GM15510 (cell line): Measurements from ENCODE around the gene ATP6V1A.

Experiments
- POLR2A ChIP-seq: IDR thresholded peaks from 3 replicates; pipeline ENCODE4 v1.6.1; 2011; ENCODE audit warnings: borderline replicate concordance; ENCODE audit not compliant: insufficient read length; ENCODE audit errors: extremely low read depth

Gene ATP6V1A

DNA sequence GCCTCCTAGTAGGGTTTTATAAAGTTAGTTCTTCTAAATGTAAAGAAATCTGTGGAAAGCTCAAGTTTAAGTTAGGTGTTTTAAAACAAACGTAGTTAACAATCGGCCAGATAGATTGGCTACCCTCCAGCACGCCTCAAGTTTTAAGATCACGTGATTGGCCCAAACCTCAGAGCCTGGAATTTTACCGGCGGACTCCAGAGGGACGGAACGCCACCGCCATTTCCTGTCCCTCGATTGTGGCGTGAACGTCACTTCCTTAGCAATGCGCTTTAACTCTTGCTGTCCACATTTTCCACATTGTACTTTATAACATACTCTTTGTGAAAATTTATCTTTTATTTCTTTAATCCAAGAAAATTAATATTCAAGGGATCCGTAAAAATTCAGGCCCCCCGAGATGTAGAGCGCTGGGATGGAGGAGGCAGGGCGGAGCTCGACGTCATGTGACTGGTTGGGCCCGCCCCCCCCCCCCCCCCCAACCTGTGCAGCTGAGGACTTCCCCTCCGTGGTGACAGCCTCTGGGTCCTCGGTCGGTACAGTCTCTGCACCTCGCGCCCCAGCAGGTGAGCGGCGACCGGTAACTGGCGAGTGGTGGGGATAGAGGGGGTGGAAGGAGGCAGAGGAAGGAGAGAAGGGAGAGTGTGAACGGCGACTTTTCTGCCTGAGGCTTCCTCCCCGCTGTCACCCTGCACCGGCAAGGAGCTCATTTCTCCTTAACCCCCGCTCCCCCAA is at the start of gene ATP6V1A:
Gene ATP6V1A, plus strand, starts transcription at position 488 of the 735 bp plus-strand sequence. CDS start 31,719 bp downstream, outside the sequence.
- peak; percentile 60 for TF ChIP-seq POLR2A

DNA sequence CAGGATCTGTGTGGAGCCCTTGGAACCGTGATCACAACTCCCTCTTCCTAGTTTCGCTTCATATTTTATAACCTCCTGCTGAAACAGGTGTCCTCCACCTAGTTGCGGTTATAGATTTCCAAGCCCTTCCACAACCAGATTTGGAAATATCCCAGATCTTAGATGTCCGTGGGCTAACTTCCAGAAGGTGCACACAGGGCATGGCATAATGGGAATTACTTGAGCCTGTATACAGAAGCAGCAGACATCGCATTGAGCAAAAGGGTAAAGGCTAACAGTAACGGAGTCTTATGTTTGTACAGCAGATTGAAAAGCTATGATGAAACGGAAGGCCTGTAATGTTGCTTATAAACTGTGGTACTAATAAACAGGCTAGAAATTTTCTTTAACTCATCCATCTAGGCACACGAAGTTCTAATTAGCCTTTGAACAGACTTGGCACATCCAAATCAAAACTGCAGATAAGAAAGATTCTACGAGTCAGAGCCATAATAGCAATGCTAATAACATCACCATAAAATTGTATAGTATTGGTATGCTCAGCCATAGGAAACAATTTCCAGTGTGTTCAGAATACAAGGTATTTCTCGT is 49.2 kb upstream of the ATP6V1A start:
- no peak for TF ChIP-seq POLR2A

DNA sequence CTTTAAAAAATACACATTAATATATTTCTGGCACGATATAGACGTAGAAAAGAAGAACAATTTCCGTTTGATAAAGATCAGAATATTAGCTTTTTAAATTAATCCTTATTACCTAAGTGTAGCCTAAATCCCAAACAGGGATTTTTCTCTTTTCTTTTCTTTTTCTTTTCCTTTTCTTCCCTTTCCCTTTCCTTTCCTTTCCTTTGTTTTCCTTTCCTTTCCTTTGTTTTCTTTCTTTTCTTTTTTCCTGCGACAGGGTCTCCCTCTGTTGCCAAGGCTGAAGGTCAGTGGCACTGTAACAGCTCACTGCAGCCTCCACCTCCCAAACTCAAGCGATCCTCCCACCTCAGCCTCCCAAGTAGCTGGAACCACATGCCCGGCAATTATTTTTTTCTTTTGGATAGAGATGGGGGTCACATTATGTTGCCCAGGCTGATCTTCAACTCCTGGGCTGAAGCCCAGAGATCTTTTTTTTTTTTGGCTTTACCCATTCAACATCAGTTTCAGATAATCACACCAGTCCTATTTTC is 48.6 kb upstream of the ATP6V1A start:
- no peak for TF ChIP-seq POLR2A

DNA sequence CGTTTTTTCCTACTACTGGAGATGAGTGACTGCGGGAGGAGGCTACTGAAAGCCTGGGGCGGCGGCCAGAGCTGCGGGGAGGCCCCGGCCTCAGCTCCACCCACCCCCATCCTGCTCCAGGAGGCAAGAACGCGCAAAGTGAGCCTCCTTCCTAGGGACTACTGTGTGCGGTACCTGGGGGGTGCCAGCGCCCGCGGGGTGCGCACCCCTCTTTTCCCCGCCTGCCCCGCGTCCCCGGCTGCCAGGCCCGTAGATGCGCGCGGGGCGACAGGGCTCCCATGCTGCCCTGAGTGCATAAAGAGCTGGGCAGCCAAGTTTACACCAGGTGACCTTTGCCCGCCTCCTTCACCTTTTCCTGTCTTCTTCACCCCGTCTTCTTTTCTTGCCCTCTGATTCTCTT is 47.9 kb upstream of the ATP6V1A start:
- TF ChIP-seq POLR2A = no peak

DNA sequence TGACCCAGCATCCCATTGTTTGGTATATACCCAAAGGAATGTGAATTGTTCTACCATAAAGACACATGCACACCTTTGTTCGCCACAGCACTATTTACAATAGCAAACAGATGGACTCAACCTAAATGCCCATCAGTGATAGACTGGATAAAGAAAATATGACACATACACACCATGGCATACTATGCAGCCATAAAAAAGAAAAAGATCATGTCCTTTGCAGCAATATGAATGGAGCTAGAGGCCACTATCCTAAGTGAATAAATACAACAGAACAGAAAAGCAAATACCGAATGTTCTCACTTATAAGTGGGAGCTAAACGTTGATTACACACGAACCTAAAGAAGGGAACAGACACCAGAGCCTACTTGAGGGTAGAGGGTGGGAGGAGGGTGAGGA is 39.0 kb upstream of the ATP6V1A start:
- TF ChIP-seq POLR2A = no peak

DNA sequence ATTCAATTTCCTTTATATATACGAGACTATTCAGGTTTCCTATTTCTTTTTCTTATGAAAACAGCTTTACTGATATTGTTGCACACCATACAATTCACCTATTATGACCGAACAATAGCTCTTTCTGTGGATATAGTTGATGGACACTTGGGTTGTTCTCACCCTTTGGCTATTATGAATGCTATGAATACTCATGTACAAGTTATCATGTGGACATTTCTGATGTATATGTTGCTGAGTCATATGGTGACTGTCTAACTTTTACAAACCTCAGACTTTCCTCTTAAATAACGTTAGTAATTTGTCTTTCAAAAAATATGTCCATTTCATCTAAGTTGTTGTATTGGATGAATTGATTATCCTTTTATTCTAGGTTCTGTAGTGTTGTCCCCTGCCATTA is 34.7 kb upstream of the ATP6V1A start:
- TF ChIP-seq POLR2A = no peak

DNA sequence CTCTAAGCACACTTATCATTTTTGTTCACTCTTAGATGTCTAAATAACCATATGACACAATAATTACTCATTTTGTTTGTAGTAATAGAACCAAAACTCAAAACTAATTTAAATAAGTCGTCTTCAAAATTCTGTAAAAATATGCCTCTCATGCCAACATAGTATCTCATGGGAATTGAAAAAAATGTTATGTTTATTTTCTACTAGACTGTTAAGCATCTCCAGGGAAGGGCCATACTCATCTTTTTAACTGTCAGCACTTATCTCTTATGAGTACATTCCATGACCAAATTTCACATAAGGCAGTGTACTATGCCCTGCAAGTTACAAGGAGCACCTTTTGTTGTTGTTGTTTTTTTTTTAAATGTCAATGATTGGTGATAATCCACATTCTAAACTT is 32.1 kb upstream of the ATP6V1A start:
- no peak for TF ChIP-seq POLR2A

DNA sequence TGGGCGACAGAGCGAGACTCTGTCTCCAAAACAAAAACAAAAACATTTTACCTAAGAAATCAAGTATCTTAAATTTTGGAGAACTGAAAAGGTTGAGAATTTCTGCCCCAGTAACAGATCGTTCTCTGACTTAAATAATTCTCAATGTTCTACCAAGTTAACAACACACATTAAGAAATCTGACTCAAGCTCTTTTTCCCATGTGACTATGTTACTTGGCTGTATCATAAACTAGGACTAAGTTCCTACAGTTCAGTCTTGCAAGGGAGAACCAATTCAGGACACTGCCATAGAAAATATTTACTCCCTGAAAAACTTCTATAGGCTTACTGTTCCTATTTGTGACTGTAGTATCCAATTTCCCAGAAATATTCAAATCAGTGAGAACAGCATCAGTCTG is 29.5 kb upstream of the ATP6V1A start:
- TF ChIP-seq POLR2A = no peak

DNA sequence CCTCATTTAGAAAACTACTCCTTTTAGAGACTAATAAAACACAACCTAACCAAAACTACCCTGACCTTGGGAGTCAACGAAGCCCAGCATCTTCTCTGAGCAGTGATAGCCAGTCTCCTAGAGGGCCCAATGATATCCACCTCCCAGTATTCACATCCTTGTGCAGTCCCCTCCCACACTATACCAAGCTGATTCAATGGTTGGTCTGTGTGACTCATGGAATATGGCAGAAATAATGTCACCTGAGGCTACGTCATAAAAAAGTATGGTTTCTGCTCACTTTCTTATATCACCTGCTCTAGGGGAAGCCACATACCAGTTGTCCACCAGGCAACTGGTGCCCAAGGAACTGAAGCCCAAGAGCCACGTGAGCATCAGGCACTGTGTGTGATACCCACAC is 29.0 kb upstream of the ATP6V1A start:
- no peak for TF ChIP-seq POLR2A

DNA sequence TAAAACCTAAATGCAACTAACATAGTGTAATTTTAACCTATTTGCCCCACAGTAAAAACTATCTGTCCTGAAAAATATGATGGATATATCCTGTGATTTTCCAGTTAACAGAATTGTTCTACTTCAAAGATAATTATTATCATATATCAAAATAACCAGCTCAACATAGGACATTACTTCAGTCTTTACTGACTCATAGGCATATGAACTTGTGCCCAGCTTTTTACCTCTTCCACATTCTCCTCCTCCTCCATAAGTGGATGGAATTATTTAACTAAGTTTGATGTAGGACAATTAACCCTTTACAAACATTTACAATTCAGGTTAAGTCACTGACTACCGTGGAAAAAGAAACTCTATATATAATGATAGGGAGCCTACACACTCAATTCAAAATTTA is 27.5 kb upstream of the ATP6V1A start:
- TF ChIP-seq POLR2A = no peak

DNA sequence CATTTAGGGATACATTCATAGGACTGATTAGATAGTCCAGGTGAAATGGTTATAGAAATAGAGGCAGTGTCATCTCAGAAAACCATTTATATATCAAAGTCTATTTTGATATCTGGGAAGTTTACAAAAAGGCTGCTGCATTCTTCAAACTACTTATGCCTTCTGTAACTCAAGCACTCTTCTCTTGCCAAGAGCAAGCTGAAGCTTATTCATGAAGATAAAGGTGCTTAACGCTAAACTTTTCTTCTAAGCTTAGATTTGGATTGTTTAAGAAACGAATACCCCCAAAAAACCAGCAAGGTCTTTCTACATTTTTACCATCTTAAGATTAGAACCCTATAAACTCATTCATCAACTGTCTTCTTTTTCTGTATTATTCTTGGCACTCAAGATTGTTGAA is 27.1 kb upstream of the ATP6V1A start:
- no peak for TF ChIP-seq POLR2A

DNA sequence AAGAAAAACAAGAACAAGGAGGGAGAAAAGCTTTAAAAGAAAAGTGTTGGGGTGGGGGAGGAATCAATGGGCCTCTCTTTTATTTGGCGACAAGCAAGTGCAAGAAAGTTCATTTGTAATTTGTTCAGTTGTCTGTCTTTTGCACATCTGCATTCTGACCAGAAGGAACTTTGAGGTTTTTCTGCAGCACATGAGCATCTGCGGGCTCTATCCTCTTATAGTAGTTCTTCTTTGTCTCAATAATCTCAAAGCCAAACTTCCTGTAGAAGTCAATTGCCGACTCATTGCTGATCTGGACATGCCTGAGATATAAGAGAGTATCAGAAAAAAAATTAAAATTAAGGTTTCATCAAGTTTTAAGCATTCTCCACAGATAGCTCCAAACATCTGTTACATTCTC is 25.2 kb upstream of the ATP6V1A start:
- TF ChIP-seq POLR2A = no peak

DNA sequence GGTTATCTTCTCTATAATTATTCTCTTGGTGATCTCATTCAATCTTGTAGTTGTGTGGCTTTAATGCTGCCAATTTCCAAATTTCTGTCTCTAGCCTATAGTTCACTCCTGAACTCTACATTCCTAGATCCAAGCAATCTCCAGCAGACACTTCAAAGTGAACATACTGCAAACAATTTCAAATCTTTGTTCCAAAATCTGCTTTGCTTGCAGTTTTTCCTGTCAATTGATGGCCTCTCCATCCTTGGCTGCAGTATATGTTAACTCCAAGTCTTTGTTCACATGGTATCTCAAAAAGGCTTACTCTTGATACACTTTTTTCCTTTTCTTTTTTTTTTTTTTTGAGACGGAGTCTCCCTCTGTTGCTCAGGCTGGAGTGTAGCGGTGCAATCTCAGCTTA is 18.2 kb upstream of the ATP6V1A start:
- no peak for TF ChIP-seq POLR2A

DNA sequence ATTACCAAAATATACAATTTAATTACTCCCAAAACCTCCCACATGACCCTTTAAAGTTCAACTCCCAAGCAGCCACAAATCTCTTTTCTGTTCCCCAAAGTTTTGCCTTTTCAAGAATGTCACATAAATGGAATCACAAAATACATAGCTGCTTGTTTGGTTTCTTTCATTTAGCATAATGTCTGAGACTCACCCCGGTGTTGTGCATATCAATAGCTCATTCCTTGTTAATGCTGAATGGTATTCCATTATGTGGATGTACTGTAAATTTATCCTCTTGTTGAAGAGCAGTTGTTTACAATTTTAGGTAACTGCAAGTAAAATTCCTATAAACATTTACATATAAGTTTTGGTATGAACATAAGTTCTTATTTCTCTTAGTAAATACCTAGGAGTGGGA is 16.3 kb upstream of the ATP6V1A start:
- TF ChIP-seq POLR2A = no peak

DNA sequence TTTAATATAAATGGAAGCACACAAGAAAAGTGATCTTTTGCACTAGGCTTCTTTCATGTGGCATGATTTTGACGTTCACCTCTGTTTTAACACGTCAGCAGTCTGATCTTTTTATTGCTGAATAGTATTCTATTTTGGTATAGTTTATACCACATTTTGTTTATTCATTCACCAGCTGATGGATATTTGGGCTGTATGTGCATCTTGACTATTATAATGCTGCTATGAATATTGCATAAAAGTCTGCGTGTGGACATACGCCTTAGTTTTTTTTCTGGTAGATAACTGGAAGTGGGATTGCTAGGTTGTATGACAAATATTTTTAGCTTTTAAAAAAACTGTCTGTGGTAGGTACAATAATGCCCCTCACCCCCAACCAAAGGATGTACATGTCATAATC is 15.1 kb upstream of the ATP6V1A start:
- TF ChIP-seq POLR2A = no peak

DNA sequence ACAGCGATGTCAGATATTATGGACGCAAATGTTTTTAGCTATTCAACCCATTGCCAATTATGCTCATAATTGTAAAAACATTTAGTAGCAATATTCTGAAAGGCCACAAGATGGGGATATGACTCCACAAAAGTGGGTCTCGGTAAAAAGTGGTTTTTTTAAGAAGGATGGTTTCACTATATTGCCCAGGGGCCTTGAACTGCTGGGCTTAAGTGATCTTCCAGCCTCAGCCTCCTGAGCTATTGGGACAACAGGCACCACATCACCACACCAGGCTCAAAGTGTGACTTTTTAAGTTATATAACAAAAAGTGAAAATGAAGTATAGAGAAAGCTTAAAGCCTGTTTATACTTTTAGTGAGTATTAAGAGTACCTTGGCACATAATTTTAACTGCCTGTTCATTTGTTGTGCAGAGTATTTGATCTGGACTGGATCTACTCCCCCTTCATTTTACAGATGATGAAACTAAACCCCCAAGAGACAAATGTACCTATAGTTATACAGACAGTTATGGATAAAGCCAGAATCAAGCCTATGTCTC is 10.2 kb upstream of the ATP6V1A start:
- no peak for TF ChIP-seq POLR2A
